ENCODE results near the gene ETV5.

ETV5 gene

GRCh38 chr3:186014866-186015265 lies 94.0 kb downstream of the ETV5 start:
- ATAC-seq, result no peak
- TF ChIP-seq CSRNP3 (CRISPR knock-in tag; IDR thresholded peaks at IDR 0.05), result no peak
- TF ChIP-seq ZFP3 (CRISPR knock-in tag; IDR thresholded peaks at IDR 0.05), result no peak
- no peak for TF ChIP-seq ZNF565 (CRISPR knock-in tag; conservative IDR thresholded peaks at IDR 0.05; ENCODE audit: low read depth)
- no peak for TF ChIP-seq RARB (CRISPR knock-in tag; IDR thresholded peaks at IDR 0.05)
- no peak for TF ChIP-seq GLIS3 (CRISPR knock-in tag; IDR thresholded peaks at IDR 0.05)
- no peak for TF ChIP-seq ESRRG (CRISPR knock-in tag; IDR thresholded peaks at IDR 0.05)
- no peak for TF ChIP-seq CREB5 (CRISPR knock-in tag; IDR thresholded peaks at IDR 0.05; ENCODE audit: low read depth)
- no peak for TF ChIP-seq TCF4 (CRISPR knock-in tag; IDR thresholded peaks at IDR 0.05; ENCODE audit: borderline replicate concordance)
- TF ChIP-seq ZNF70 (CRISPR knock-in tag; IDR thresholded peaks at IDR 0.05), result no peak
- TF ChIP-seq PPARA (CRISPR knock-in tag; IDR thresholded peaks at IDR 0.05; ENCODE audit: borderline replicate concordance), result no peak
- TF ChIP-seq SNAI2 (CRISPR knock-in tag; IDR thresholded peaks at IDR 0.05), result no peak
- TF ChIP-seq POU6F1 (CRISPR knock-in tag; IDR thresholded peaks at IDR 0.05; ENCODE audit: borderline replicate concordance, low read depth), result no peak
- no peak for TF ChIP-seq BACH2 (CRISPR knock-in tag; IDR thresholded peaks at IDR 0.05; ENCODE audit: borderline replicate concordance)

GRCh38 chr3:186013312-186013711 lies 95.6 kb downstream of the ETV5 start:
- TF ChIP-seq ZNF70 (CRISPR knock-in tag; IDR thresholded peaks at IDR 0.05) (no peak), TSHZ2 (CRISPR knock-in tag; IDR thresholded peaks at IDR 0.05) (no peak), PATZ1 (CRISPR knock-in tag; IDR thresholded peaks at IDR 0.05; ENCODE audit: borderline replicate concordance) (no peak), BACH2 (CRISPR knock-in tag; IDR thresholded peaks at IDR 0.05; ENCODE audit: borderline replicate concordance) (no peak), SNAI2 (CRISPR knock-in tag; IDR thresholded peaks at IDR 0.05) (no peak), POU6F1 (CRISPR knock-in tag; IDR thresholded peaks at IDR 0.05; ENCODE audit: borderline replicate concordance, low read depth) (no peak), CSRNP3 (CRISPR knock-in tag; IDR thresholded peaks at IDR 0.05) (no peak), GLIS3 (CRISPR knock-in tag; IDR thresholded peaks at IDR 0.05) (no peak), ISL1 (CRISPR knock-in tag; IDR thresholded peaks at IDR 0.05) (no peak), ZNF565 (CRISPR knock-in tag; conservative IDR thresholded peaks at IDR 0.05; ENCODE audit: low read depth) (no peak), ARNTL (CRISPR knock-in tag; IDR thresholded peaks at IDR 0.05; ENCODE audit: borderline replicate concordance, low read depth) (no peak), ZFP30 (CRISPR knock-in tag; IDR thresholded peaks at IDR 0.05) (no peak), PPARA (CRISPR knock-in tag; IDR thresholded peaks at IDR 0.05; ENCODE audit: borderline replicate concordance) (no peak)
- no peak for ATAC-seq
